D341Med (cell line): Measurements from ENCODE around the gene VPS33A.
"Not testable (repeated sequence)": the region's sequence is repeated elsewhere in the genome, so short reads cannot be mapped to it uniquely, and the experiment has no call there.

Source experiments
- DNase-seq: peaks from one replicate; pipeline ENCODE4 v3.0.0; 2012; ENCODE audit warnings: low spot score

VPS33A gene

DNA sequence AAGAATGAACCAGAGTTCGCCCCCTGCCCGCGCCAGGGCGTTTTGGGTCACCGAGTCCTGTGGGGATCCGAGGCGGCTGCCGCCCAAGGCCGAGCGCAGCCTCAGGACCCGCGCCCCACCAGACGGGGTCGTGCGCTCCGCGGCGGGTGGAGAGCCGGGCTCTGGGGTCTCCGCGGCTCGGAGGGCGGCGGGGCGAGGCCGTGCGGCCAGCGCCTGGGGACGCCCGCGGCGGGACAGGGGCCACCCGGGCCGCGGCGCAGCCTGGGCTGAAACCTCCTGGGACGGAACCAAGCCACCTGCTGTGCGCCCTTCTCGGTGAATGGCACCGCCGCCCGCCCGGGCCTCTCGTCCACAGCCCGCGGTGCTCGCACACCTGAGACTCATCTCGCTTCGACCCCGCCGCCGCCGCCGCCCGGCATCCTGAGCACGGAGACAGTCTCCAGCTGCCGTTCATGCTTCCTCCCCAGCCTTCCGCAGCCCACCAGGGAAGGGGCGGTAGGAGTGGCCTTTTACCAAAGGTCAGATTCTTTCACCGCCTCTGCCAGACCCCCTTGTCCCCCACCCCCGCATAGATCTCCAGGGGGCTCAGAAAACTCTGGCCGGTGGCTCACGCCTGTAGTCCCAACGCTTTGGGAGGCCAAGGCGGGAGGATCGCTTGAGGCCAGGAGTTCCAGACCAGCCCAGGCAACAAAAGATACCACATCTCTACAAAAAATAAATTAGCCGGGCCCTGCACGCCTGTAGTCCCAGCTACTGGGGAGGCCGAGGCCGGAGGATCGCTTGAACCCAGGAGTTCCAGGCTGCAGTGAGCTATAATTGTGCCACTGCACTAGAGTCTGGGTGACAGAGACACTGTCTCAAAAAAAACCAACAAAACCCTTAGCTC lies 61.9 kb downstream of the VPS33A start:
- no peak for DNase-seq

DNA sequence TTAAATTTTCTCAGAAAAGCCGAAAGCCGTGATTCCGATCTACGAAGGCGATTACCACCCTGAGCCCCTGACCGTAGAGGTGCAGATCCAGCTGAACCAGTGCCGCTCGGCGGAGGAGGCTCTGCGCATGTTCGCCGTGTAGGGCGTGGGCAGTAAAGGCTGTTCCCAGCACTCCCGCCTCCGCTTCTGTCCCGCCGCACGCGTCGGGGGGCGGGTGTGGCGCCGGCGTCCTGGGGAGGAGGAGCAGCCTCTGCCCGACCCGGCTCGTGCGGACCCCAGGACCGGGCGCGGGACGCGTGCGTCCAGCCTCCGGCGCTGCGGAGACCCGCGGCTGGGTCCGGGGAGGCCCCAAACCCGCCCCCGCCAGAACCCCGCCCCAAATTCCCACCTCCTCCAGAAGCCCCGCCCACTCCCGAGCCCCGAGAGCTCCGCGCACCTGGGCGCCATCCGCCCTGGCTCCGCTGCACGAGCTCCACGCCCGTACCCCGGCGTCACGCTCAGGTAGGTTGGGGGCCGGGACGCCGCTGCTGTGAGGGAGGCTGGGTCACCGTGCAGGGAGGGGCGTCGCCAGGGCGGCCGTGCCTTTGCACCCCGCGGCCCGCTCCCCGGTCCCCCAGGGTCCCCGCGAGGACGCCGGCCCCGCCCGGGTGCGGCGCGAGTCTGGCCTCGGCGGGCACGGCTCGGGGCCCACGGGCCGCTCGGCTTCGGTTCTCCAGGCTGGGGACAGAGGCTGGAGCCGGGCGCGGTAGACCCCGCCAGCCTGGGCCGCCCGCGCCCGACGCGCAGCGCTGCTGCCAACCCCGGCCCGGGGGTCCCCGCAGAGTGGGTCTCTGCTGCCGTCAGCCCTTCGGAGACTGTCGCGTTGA lies 62.8 kb downstream of the VPS33A start, which contains the start of gene B3GNT4:
B3GNT4 (plus strand) TSS at position 409 of the 866 bp plus-strand sequence. CDS start 910 bp downstream, outside the sequence.
- DNase-seq = peak; percentile 79

DNA sequence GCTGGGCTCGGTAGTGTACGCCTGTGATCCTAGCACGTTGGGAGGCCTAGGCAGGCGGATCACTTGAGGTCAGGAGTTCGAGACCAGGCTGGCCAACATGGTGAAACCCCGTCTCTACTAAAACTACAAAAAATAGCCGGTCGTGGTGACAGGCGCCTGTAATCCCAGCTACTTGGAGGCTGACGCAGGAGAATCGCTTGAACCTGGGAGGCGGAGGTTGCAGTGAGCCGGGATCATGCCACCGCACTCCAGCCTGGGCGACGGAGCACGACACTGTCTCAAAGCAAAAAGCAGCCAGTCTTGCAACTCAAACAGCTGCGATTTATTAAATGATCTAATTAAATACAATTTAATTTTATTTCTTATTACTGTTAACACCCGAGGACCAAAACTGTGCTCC lies 63.5 kb downstream of the VPS33A start:
- not testable (repeated sequence) for DNase-seq

DNA sequence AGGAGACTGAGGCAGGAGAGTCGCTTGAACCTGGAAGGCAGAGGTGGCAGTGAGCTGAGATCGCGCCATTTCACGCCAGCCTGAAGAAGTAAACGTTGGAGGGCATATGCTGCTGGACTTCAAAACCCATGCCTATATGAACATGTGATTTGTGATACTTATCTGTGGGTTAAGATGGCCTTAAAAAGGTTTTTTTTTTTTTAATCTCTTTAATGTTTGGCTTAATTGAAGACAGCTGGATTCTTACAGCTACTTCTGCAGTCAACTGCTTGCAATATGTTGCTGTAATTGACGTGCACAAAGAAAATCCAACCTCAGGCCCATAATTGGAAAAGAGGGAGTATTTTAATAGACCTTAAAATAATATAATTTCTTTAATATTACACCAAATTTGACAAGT lies 64.3 kb downstream of the VPS33A start:
- peak; percentile 33 for DNase-seq

DNA sequence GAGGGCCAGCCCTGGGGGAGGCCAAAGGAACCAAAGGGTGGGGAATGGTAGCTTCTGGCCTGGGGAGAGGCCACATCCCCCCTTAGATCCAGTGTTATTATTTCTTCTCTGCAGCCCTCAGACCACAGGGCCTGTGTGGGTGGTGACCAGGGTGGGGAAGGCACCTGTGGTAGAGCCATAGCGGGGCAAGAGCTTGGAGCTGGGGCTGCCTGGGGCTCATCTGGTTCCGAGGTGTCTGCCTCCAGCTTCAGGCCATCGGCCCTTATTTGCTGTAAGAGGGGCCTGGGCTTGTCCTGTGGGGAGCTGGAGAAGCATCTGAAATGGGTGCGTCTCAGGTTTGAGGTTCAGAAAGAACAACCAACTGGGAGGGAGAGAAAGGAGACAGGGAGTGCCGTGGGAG lies 64.9 kb downstream of the VPS33A start:
- no peak for DNase-seq

DNA sequence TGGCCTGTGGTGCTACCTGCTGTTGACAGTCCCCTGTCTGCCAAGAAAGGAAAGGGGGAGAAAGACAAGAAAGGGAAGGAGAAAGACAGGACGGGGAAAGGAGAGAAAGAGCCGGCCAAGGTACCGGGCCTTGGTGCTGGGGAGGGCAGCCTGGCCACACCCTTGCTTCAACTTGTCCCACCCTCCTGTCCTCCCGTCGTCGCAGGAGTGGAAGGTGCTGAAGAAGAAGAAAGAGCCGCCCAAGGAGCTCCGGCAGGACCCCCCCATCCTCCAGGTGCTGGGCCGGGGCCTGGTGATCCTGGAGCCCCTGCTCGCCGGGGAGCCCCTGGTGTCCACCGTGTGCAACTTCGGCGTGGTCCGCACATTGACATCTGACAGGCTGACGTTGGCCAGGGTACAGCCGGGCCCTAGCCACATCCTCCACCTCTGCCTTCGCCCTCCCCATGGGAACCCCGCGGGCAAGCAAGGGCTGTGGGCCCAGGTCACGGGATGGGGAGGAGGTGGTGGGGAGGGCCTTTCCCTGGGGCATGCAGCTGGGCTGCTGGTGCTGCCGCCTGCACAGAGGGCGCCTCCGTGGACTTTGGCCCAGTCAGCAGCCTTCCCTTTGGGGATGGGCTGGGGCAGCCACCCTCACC lies 65.6 kb downstream of the VPS33A start:
- no peak for DNase-seq

DNA sequence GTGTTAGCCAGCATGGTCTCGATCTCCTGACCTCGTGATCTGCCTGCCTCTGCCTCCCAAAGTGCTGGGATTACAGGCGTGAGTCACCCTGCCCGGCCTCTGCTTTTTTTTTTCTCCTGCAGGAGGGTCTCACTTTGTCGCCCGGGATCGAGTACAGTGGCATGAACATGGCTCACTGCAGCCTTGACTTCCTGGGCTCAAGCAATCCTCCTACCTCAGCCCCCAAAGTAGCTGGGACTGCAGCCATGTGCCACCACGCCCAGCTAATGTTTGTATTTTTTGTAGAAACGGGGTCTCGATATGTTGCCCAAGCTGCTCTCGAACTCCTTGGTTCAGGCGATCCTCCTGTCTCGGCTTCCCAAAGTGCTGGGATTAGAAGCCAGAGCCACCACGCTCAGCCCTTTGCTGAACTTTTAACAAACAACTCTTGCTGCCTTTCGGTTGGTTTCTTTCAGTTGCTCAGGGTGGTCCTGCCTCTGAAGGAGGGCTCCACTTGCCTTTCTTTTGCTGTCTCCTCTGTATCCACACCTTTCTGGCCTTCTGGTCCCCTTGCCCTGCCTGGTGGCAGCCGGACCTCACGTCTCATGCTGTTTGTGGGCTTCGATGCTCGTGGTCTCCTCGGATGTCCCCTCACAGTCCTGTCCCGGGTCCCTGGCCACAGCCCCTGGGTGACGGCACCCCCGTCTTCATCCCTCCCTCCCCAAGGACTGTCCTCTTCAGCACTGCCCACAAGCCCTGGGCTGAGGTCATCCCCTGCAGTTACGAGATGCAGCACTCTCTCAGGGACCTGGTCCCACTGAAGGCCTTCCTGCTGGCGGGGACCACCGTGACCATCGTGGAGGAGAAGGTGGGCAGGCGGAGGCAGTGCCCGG lies 66.6 kb downstream of the VPS33A start:
- no peak for DNase-seq

DNA sequence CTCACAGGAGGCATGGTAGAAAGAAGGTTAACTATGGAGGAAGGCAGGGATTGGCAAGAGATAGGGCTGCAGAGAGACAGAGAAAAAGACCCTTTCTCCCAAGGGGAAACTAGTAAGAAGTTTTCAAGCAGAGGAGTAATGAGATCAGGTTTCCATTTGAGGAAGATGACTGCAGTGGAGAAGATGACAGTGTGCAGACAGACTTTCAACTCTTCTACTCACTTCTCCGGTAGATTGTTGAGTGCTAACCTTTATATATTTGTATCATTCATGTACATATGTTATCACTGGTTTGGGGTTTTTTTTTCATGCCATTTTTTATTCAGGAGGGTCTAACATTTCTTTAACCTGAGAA lies 68.7 kb downstream of the VPS33A start:
- DNase-seq = no peak

DNA sequence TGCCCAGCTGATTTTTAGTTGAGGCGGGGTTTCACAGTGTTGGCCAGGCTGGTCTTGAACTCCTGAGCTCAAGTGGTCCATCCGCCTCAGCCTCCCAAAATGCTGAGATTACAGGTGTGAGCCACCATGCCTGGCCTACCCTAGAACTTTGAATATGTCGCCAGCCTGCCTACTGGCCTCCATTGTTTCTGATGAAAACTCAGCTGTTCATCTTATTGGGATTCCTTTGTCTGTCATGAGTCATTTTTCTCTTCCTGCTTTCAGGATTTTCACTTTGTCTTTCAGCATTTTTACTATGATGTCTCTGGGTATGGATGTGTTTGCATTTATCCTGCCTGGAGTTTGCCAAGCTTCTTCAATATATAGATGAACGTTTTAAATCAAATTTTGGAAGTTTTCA lies 70.9 kb downstream of the VPS33A start:
- no peak for DNase-seq

DNA sequence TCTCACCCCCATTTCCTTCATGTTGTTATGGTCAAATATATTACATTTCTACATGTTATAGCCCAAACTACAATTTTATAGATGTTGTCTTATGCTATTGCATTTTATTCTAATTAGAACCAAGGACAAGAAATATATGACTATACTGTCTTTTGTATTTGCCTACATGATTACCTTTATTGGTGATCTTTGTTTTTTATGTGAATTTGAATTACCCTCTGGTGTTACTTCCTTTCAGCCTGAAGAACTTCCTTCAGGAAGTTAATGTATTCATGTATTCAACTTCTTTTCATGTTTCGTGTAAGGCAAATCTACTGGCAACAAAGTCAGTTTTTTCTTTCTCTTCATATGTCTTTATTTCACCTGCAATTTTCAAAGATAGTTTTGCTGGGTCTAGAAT lies 71.5 kb downstream of the VPS33A start:
- DNase-seq = no peak

DNA sequence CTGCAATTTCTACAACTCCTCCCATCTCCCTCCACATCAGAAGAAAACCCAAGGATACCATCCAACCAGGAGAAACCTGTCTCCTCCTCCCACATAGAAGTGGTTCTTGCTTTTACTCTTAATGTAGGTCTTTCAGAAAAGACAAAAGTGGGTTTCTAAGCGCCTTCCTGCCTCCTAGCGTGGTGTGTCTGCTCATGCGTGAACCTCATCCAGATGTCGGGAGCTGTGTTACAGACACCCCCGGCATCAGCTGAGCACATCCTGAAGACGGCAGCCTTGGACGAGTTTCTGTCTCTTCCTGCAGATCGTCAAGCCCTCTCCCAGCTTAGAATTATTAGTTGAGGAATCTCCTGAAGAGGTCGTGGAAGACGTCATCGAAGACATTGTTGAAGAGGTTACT lies 73.9 kb downstream of the VPS33A start:
- no peak for DNase-seq

DNA sequence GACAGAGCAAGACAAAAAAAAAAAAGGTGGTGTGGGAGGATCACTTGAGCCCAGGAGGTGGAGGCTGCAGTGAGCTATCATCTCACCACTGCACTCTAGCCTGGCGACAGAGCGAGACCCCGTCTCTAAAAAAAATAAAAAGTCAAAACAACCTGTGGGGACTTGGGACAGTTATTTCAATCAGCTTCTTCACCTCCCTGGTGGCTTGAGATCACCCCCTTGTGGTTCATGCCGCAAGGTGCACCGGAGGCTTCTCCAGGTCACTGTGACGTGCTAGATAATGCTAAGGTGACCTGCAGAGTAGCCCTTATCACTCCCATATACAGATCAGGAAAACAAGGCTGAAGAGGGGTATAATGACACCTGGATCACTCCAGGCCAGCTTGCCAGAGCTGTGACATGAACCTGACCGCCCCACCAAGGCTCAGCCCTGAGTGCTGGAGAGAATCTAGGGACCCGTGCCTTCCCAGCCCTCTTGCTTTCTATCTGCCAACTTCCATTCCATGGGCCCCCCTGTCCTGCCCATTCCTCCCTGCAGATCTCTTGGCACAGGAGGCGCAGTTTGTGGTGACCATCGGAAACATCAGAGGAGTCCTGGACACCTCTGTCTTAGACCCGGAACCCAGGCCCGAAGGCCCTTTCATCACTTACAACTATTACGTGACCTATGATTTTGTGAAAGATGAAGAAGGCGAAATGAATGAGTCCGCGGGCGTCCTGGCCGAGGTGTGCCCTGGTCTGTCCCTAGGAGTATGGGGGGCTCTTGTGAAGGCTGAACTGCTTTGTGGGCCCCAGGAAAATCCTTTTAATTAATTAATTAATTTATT lies 75.2 kb downstream of the VPS33A start:
- peak; percentile 84 for DNase-seq

DNA sequence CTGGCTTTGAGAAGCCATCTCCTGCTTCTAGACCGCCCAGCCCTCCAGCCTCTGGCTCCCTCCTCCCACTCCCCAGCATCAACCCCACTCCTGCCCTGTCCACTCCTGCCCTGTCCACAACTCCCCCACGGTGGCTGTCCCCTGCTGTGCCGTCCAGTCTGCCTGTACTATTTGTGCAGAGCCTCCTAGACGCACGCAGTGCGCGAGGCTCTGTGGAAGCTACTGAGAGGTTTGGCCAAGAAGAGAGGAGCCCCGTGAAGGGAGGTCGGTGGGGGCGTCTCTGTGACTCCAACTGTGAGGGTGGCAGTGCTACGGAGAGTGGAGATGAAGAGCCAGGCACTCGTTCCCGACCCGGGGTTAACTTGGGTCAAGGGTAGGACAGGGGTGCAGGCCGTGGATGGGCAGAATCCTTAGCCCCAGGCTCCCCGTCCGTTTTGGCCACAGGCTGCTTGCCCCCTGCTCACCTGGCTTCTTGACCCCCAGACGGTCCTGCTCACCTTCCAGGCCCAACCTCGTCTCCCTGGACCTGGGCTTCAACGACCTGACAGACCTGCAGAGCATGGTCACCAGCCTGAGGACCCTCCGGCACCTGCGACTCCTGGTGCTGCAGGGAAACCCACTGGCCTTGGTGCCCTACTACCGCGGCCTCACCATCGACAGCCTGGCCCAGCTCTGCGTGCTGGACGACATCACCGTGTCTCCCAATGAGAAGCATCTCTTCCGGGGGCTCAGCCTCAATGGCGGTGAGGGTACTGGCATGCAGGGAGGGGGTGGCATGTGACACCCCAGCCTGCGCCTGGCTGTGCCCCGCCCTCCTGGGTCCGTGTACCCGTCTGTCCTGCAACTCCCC lies 76.4 kb downstream of the VPS33A start:
- DNase-seq = peak; percentile 25

DNA sequence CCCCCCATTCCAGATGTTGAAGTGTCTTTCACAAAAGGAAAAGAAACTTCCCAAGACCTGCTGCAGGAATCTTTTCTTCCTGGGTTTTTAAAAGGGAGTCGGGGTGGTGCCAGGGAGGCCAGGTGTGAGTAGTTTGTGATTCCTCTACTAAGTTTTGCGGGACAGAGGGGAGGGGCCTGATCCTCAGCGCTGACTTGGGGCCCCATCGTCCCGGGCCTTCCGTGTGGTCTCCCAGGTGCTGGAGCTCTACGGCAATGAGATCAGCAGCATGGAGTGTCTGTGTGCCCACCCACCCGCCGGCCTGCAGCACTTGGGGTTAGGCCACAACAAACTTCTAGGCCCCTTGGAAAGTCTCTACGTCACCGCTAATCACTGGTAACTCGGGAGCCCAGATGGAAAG lies 78.8 kb downstream of the VPS33A start:
- DNase-seq = no peak

DNA sequence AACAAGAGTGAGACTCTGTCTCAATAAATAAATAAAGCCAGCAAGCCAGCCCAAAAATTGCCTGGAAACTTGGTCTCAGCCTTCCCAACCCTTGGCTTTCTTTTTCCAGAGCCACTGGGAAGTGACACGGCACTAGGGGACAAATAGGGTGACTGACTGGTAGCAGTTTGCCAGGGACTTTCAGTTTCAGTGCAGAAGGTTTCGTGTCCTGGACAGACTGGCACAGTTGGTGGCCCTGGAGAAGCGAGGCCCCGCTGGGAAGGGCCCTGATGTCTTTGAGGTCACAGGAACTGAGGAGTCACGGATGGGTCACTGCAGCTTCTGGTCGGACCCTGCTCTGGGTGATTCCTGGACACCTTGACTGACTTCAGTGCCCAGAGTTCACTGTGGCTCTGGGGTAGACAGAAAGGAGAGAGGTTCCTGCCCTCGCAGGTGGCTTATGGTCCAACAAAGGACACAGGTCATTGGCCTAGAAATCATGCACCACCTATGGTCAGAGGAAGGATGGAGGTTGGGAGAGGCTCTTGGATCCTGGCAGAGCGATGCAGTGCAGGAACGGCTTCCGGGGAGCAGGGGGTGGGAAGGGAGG lies 80.7 kb downstream of the VPS33A start:
- DNase-seq = no peak

DNA sequence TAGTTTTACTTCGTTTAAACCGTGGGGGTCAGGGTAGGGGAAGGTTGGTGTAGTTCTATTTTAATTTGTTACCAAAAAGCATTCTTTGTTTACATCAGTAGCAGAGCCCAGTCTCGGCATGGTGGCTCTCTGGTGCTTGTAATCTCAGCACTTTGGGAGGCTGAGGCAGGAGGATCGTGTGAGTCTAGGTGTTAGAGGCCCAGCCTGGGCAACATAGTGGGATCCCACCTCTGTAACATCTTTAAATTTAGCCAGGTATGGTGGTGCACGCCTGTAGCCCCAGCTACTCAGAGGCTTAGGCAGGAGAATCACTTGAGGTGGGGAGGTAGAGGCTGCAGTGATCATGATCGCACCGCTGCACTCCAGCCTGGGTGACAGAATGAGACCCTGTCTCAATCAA lies 81.2 kb downstream of the VPS33A start:
- DNase-seq = no peak

DNA sequence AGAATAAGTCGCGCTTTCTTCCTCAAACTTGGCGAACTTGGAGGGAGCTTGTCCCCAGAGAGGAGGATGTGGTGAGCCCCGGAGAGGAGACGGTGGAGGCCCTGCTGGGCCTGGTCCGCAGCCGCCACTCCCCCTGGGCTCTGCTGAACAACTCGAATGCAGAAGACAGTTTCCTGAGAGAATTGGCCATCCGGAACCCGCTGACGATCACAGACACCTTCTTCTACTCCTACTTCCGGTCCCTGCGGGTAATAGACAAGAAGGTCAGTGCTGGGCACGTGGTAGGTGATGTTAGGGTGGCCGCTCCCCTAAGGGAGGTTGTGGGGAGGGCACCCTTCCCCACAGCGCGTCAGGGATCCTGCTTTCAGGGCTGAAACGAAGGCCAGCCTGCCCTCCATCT lies 81.8 kb downstream of the VPS33A start:
- DNase-seq = no peak

DNA sequence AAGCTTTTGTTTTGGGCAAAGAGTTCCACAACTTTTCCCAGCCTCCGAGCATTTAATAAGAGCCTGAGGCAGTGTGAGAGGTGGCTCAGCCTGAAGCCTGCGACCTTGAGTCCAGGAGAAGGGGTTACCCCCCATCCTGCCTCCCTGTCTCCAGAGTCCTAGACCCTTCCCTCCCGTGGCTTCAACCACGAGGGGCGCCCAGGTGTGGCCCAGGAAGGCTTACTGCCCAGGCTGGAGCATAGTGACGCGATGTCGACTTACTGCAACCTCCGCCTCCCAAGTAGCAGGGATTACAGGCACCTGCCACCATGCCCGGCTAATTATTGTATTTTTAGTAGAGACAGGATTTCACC lies 82.7 kb downstream of the VPS33A start:
- DNase-seq = no peak

DNA sequence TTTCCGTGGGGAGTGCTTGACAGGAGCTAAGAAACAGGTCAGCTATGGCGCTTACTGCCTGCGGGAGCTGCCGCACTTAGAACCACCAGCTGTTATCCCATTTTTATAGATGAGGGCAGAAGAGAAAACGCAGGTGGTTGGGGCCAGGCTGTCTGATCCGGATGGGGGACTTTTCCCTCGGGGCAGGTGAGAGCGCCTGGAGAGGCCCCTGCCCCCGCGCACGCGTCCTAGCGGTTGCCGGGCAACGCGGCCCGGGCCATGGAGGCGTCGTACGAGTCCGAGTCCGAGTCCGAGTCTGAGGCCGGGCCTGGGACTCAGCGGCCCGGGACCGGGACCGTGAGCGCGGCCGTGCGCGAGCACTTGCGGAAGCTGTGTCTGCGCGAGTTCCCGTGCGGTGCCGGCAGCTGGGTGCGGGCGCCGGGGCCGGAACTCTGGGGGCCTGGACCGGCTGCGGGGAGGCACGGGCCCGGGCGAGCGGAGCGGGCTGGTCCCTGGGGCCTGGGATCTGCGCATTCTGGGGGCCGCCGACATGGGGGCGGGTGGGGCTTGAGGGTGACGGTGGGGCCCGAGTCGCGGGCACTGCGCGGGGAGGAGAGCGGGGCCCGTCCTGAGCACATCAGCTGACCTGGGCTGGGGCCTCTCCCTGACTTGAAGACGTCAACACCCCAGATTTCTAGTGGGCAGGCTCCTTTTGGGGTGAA lies 83.3 kb downstream of the VPS33A start, which contains the start of gene LRRC43:
LRRC43 (plus strand) TSS at position 237 of the 701 bp plus-strand sequence; CDS start at position 259, 22 bp downstream.
- peak; percentile 86 for DNase-seq
